ENCODE data around the gene NUTM1. TPM values are rescaled to one million over a fixed set of nuclear protein-coding genes. Genes with fewer than 3 reads are reported as not detected.
"Not testable (repeated sequence)": the region's sequence is repeated elsewhere in the genome, so short reads cannot be mapped to it uniquely, and the experiment has no call there.

The NUTM1 gene
- total and polyA plus RNA-seq, 8 donors = 0.04 to 0.06 (median 0.04) TPM; not detected in 5

- TF ChIP-seq CTCF (IDR thresholded peaks at IDR 0.05) = no peak
- ATAC-seq (no peak), DNase-seq (no peak)
- no peaks in the 10 kb centered on the region for H3K9me3 ChIP-seq
- no peak overlapping the region for H3K4me3 ChIP-seq
- intact Hi-C loops (cut with DNase I) = no loop called here
- H3K36me3 ChIP-seq = no peaks in the 10 kb centered on the region
- H3K27me3 ChIP-seq = no peaks in the 10 kb centered on the region
- no peaks in the 10 kb centered on the region for H3K4me1 ChIP-seq
- no peak overlapping the region for H3K27ac ChIP-seq
Measured at GRCh38 chr15:34376856-34377255, 33.7 kb downstream of the NUTM1 start.

- H3K4me1 ChIP-seq; H3K4me3 ChIP-seq; H3K27me3 ChIP-seq; H3K9me3 ChIP-seq; intact Hi-C loops (cut with DNase I); H3K27ac ChIP-seq; H3K36me3 ChIP-seq; ATAC-seq; DNase-seq: not testable (repeated sequence)
Measured at GRCh38 chr15:34380491-34380890, 37.4 kb downstream of the NUTM1 start.

GRCh38 chr15:34381829-34382521, 38.9 kb downstream of the NUTM1 start:
- H3K4me3 ChIP-seq; H3K27me3 ChIP-seq; DNase-seq; H3K4me1 ChIP-seq; H3K36me3 ChIP-seq; ATAC-seq; H3K27ac ChIP-seq; intact Hi-C loops (cut with DNase I); H3K9me3 ChIP-seq: not testable (repeated sequence)

GRCh38 chr15:34389594-34390086, 46.5 kb downstream of the NUTM1 start:
- H3K27me3 ChIP-seq; H3K27ac ChIP-seq; DNase-seq; ATAC-seq; H3K9me3 ChIP-seq; H3K4me3 ChIP-seq; H3K4me1 ChIP-seq; H3K36me3 ChIP-seq; intact Hi-C loops (cut with DNase I): not testable (repeated sequence)

- H3K4me1 ChIP-seq; ATAC-seq; intact Hi-C loops (cut with DNase I); DNase-seq; H3K36me3 ChIP-seq; H3K4me3 ChIP-seq; H3K9me3 ChIP-seq; H3K27ac ChIP-seq; H3K27me3 ChIP-seq: not testable (repeated sequence)
Measured at GRCh38 chr15:34392981-34393380, 49.9 kb downstream of the NUTM1 start.

- ATAC-seq = not testable (repeated sequence)
Measured at GRCh38 chr15:34397637-34398259, 54.6 kb downstream of the NUTM1 start.

GRCh38 chr15:34403160-34403598, 60.1 kb downstream of the NUTM1 start:
- not testable (repeated sequence) for H3K4me1 ChIP-seq

More at GRCh38 chr15:34397637-34398259, 54.6 kb downstream of the NUTM1 start:
- H3K36me3 ChIP-seq; H3K4me1 ChIP-seq; H3K27me3 ChIP-seq; intact Hi-C loops (cut with DNase I); H3K4me3 ChIP-seq; DNase-seq; H3K9me3 ChIP-seq; H3K27ac ChIP-seq: not testable (repeated sequence)

GRCh38 chr15:34403899-34404298, 60.8 kb downstream of the NUTM1 start:
- H3K9me3 ChIP-seq; DNase-seq; intact Hi-C loops (cut with DNase I); H3K4me1 ChIP-seq; H3K36me3 ChIP-seq; H3K27me3 ChIP-seq; ATAC-seq; H3K4me3 ChIP-seq; H3K27ac ChIP-seq: not testable (repeated sequence)

More at GRCh38 chr15:34403160-34403598, 60.1 kb downstream of the NUTM1 start:
- ATAC-seq; DNase-seq; intact Hi-C loops (cut with DNase I); H3K27me3 ChIP-seq; H3K4me3 ChIP-seq; H3K36me3 ChIP-seq; H3K27ac ChIP-seq; H3K9me3 ChIP-seq: not testable (repeated sequence)

Small RNAs within 50 kb of the gene (microRNA-seq; reads per million reads assigned to microRNA genes)
- 0 reads per million in 2 donors for gene MIR1233-1

Other genes starting within 250 kb of the NUTM1 start
- gene EMC7, start 241.5 kb upstream of the NUTM1 start, total RNA-seq = 10 to 100 TPM; 76.2 to 87.5 TPM
- 10 to 100 TPM; 47.1 to 61.2 (median 52.6) TPM for gene EMC7, start 241.5 kb upstream of the NUTM1 start, polyA plus RNA-seq (ENCODE audit: insufficient read length in 6 of 6)
- gene PGBD4, start 241.2 kb upstream of the NUTM1 start, total RNA-seq = 1 to 10 TPM; 1.1 to 1.8 TPM
- 1 to 10 TPM; 2.0 to 2.5 (median 2.2) TPM for gene PGBD4, start 241.2 kb upstream of the NUTM1 start, polyA plus RNA-seq (ENCODE audit: insufficient read length in 6 of 6)
- 10 to 100 TPM; 37.4 to 53.8 TPM for gene KATNBL1, start 133.2 kb upstream of the NUTM1 start, total RNA-seq
- gene KATNBL1, start 133.2 kb upstream of the NUTM1 start, polyA plus RNA-seq (ENCODE audit: insufficient read length in 6 of 6) = 100 to 1,000 TPM in 3 of 6 donors, 10 to 100 TPM in 3; 75.2 to 112 (median 95.6) TPM
- gene EMC4, start 118.3 kb upstream of the NUTM1 start, total RNA-seq = 10 to 100 TPM; 93.7 to 97.9 TPM
- gene EMC4, start 118.3 kb upstream of the NUTM1 start, polyA plus RNA-seq (ENCODE audit: insufficient read length in 6 of 6) = 100 to 1,000 TPM; 115 to 125 (median 124) TPM
- 10 to 100 TPM; 25.3 to 47.4 TPM for gene SLC12A6, start 5.5 kb upstream of the NUTM1 start, total RNA-seq
- gene SLC12A6, start 5.5 kb upstream of the NUTM1 start, polyA plus RNA-seq (ENCODE audit: insufficient read length in 6 of 6) = 10 to 100 TPM; 25.9 to 37.3 (median 29.7) TPM
- 100 to 1,000 TPM; 169 to 188 TPM for gene NOP10, start 179 bp upstream of the NUTM1 start, total RNA-seq
- gene NOP10, start 179 bp upstream of the NUTM1 start, polyA plus RNA-seq (ENCODE audit: insufficient read length in 6 of 6) = 100 to 1,000 TPM in 5 of 6 donors, 10 to 100 TPM in 1; 99.8 to 112 (median 107) TPM
- gene LPCAT4, start 23.9 kb downstream of the NUTM1 start, total RNA-seq = 10 to 100 TPM; 38.8 to 46.3 TPM
- 10 to 100 TPM; 34.9 to 53.0 (median 45.4) TPM for gene LPCAT4, start 23.9 kb downstream of the NUTM1 start, polyA plus RNA-seq (ENCODE audit: insufficient read length in 6 of 6)
- gene GOLGA8A, start 94.5 kb downstream of the NUTM1 start, total RNA-seq = 10 to 100 TPM; 25.4 to 47.7 TPM
- gene GOLGA8A, start 94.5 kb downstream of the NUTM1 start, polyA plus RNA-seq (ENCODE audit: insufficient read length in 6 of 6) = 100 to 1,000 TPM; 134 to 318 (median 254) TPM
- 10 to 100 TPM; 45.7 to 56.8 TPM for gene GOLGA8B, start 240.3 kb downstream of the NUTM1 start, total RNA-seq
- 100 to 1,000 TPM; 132 to 223 (median 191) TPM for gene GOLGA8B, start 240.3 kb downstream of the NUTM1 start, polyA plus RNA-seq (ENCODE audit: insufficient read length in 6 of 6)